Aorta (tissue), 5 donors: ENCODE measurements around the gene SAMM50. TPM values are rescaled to one million over a fixed set of nuclear protein-coding genes. Genes with fewer than 3 reads are reported as not detected.
A peak's percentile ranks its signal among the peaks of the same experiment; 100 is the strongest.

Experiments
- ATAC-seq: fragments of 200-7000 bp; cut with Tn5 transposase; one replicate; pipeline ENCODE4 v1.9.1; 2022; ENCODE audit warnings: moderate library complexity; ENCODE audit not compliant: low FRiP score
- DNase-seq, 2 donors: peaks; one replicate each; pipeline ENCODE4 v3.0.0-alpha.2; 2020
- H3K27ac ChIP-seq, 2 donors: one replicate each; pipeline ENCODE4 v1.5.1; 2013; ENCODE audit warnings: low read length in 2 of 2, mild to moderate bottlenecking in 2 of 2, moderate library complexity in 2 of 2, control low read depth in 1 of 2, inconsistent platforms in 1 of 2, low read depth in 1 of 2
- H3K27me3 ChIP-seq, 2 donors: one replicate each; pipeline ENCODE4 v1.6.1; 2013; ENCODE audit warnings: control low read depth in 1 of 2, low read length in 1 of 2, mild to moderate bottlenecking in 1 of 2, moderate library complexity in 1 of 2; ENCODE audit not compliant: insufficient read depth in 2 of 2, control insufficient read depth in 1 of 2
- H3K36me3 ChIP-seq, 2 donors: one replicate each; pipeline ENCODE4 v1.6.1; 2013; ENCODE audit warnings: control low read depth in 1 of 2, low read length in 1 of 2, mild to moderate bottlenecking in 1 of 2; ENCODE audit not compliant: insufficient read depth in 2 of 2, control insufficient read depth in 1 of 2
- H3K4me1 ChIP-seq, 2 donors: one replicate each; pipeline ENCODE4 v1.6.1; 2013; ENCODE audit warnings: low read length in 2 of 2, control low read depth in 1 of 2, mild to moderate bottlenecking in 1 of 2, moderate library complexity in 1 of 2; ENCODE audit not compliant: insufficient read depth in 2 of 2, control insufficient read depth in 1 of 2
- H3K4me3 ChIP-seq, 2 donors: one replicate each; pipeline ENCODE4 v1.5.1; 2013; ENCODE audit warnings: low read length in 2 of 2, control low read depth in 1 of 2, mild to moderate bottlenecking in 1 of 2
- H3K9me3 ChIP-seq: one replicate; pipeline ENCODE4 v1.6.1; 2013; ENCODE audit warnings: mild to moderate bottlenecking, low read length; ENCODE audit not compliant: control insufficient read depth
- WGBS, 2 donors: extraction: QIAGEN DNeasy Blood & Tissue Kit; methylation state at CpG; one replicate each; pipeline ENCODE4 v1.1.7; 2013; 5-methylcytosine and 5-hydroxymethylcytosine counted together
- intact Hi-C, 2 donors: fragments of 100-400 bp; cut with DNase I; formaldehyde crosslinking; loops; one replicate each; pipeline versions ENCODE4 v1.14.2 to v1.15.0; 2022
- polyA plus RNA-seq, 2 donors: library from polyadenylated mRNA; stranded (reverse); fragments of 200-250 nt; gene quantifications; one replicate each; pipeline ENCODE4 v1.2.3, GENCODE V29; 2013
- total RNA-seq, 2 donors: library from RNA; stranded (reverse); fragmentation: NEBNext Ultra II Directional; extraction: Animal tissue kit (Norgen Biotek cat#: 25700); gene quantifications; one replicate each; pipeline ENCODE4 v1.2.1, GENCODE V29; 2021
- donor health status: healthy with polysubstance abuse.
- donor health status: Bipolar disorder and iron deficiency.
- donor health status: DM: no; HTN: no; CAD: no.
- donor health status: DM: no; HTN: no; CAD: no.
- donor health status: DM: yes; HTN: yes; CAD: no.

The SAMM50 gene
- total and polyA plus RNA-seq, 4 donors, result 20.9 to 29.7 (median 29.3) TPM

GRCh38 chr22:43969021-43969878 is 14.0 kb downstream of the SAMM50 start:
- ATAC-seq, result no peak
- H3K4me1 ChIP-seq, result no peaks in the 10 kb centered on the region
- no peaks in the 10 kb centered on the region for H3K27me3 ChIP-seq
- no peaks in the 10 kb centered on the region for H3K9me3 ChIP-seq
- intact Hi-C loops, result no loop called here
- H3K27ac ChIP-seq, result no peak overlapping the region
- H3K4me3 ChIP-seq, result no peak overlapping the region
- H3K36me3 ChIP-seq, result peaks cover 3 to 20% of the 10 kb centered on the region in 2 donors
- DNase-seq, result no peak
- WGBS, 2 donors, result 91 to 93% methylated on average over 19 of the region's 19 CpGs

DNA sequence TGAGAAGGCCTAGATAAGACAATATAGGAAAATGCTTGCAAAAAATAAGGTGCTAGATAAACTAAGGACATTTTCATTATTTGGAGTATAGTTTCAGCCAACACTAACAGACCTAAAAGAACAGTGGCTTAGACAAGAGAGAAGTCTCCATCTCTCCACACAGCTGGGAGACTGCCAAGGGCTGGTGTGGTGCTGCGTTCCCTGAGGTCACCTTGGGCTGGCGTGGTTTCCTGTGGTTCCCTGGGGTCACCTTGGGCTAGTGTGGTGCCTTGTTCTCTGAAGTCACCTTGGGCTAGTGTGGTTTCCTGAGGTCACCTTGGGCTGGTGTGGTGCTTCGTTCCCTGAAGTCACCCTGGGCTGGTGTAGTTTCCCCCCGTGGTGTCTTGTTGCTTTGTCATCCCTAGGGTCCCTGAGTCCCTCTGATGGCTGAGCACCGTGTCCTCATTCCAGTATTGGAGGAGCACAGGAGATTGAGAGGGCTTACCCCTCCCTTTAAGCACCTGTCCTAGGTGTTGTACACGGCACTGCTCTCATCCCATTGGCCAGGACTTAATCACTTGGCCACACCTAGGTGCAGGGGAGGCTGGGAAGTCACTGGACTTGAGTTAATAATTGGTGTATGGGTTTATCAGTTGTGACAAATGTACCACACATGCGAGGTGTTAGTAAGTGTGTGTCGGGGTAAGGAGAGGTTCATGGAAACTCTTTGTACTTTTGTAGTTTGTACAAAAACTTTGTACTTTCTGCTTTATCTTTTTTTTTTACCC is 14.9 kb downstream of the SAMM50 start:
- Histone ChIP-seq H3K36me3 (peaks cover 3 to 15% of the 10 kb centered on the region in 2 donors), H3K4me3 (no peak overlapping the region), H3K9me3 (no peaks in the 10 kb centered on the region), H3K27ac (no peak overlapping the region), H3K27me3 (no peaks in the 10 kb centered on the region), H3K4me1 (no peaks in the 10 kb centered on the region)
- WGBS, 2 donors, result 90 to 92% methylated on average over 8 of the region's 8 CpGs
- ATAC-seq (no peak), DNase-seq (no peak)
- intact Hi-C loops, result no loop called here

DNA sequence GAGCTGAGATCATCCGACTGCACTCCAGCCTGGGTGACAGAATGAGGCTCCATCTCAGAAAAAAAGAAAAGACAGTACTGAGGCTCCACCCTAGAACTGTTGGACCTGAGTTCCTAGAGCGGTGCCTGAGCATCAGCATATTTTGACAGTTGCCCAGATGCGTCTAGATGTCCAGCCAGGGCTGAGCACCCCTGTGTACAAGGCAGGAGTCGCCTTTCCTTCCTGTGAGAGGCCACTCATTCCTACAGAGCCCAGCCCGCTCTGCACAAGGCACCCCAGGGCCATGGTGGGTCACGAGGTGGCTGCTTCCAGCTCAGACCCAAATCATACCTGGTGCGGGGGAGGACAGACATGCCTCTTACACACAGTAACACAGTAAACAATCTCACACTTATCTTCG is 15.9 kb downstream of the SAMM50 start:
- DNase-seq (no peak), ATAC-seq (no peak)
- no peaks in the 10 kb centered on the region for H3K9me3 ChIP-seq
- 92 to 94% methylated on average over 8 of the region's 8 CpGs for WGBS, 2 donors
- H3K4me1 ChIP-seq, result no peaks in the 10 kb centered on the region
- no peak overlapping the region for H3K4me3 ChIP-seq
- H3K27me3 ChIP-seq, result no peaks in the 10 kb centered on the region
- no peak overlapping the region for H3K27ac ChIP-seq
- intact Hi-C loops, result no loop called here
- peaks cover 3 to 15% of the 10 kb centered on the region in 2 donors for H3K36me3 ChIP-seq

- intact Hi-C loops, result no loop called here
- peaks cover 3 to 9% of the 10 kb centered on the region in 2 donors for H3K36me3 ChIP-seq
- no peaks in the 10 kb centered on the region for H3K27me3 ChIP-seq
- H3K4me3 ChIP-seq, result no peak overlapping the region
- no peak overlapping the region for H3K27ac ChIP-seq
- no peaks in the 10 kb centered on the region for H3K4me1 ChIP-seq
- DNase-seq, result no peak
- H3K9me3 ChIP-seq, result no peaks in the 10 kb centered on the region
- WGBS, 2 donors, result 93 to 94% methylated on average over 10 of the region's 10 CpGs
- ATAC-seq, result no peak
Observed at GRCh38 chr22:43972931-43973462, 17.8 kb downstream of the SAMM50 start.

GRCh38 chr22:43974028-43974545 is 18.8 kb downstream of the SAMM50 start:
- H3K4me1 ChIP-seq, result no peaks in the 10 kb centered on the region
- H3K36me3 ChIP-seq, result peaks cover 5 to 8% of the 10 kb centered on the region in 2 donors
- H3K27ac ChIP-seq, result no peak overlapping the region
- intact Hi-C loops, result no loop called here
- WGBS, 2 donors, result 91 to 93% methylated on average over 19 of the region's 19 CpGs
- H3K4me3 ChIP-seq, result no peak overlapping the region
- no peaks in the 10 kb centered on the region for H3K9me3 ChIP-seq
- DNase-seq, result peak in 1 of 2 donors; percentile 48
- H3K27me3 ChIP-seq, result no peaks in the 10 kb centered on the region
- ATAC-seq, result no peak

- Histone ChIP-seq H3K27me3 (no peaks in the 10 kb centered on the region), H3K4me1 (no peaks in the 10 kb centered on the region), H3K9me3 (no peaks in the 10 kb centered on the region), H3K36me3 (peaks cover 5 to 14% of the 10 kb centered on the region in 2 donors), H3K27ac (no peak overlapping the region), H3K4me3 (no peak overlapping the region)
- intact Hi-C loops, result no loop called here
- WGBS, 2 donors, result 70 to 78% methylated on average over 4 of the region's 4 CpGs
- no peak for DNase-seq
- no peak for ATAC-seq
Observed at GRCh38 chr22:43975041-43975440, 19.8 kb downstream of the SAMM50 start.

DNA sequence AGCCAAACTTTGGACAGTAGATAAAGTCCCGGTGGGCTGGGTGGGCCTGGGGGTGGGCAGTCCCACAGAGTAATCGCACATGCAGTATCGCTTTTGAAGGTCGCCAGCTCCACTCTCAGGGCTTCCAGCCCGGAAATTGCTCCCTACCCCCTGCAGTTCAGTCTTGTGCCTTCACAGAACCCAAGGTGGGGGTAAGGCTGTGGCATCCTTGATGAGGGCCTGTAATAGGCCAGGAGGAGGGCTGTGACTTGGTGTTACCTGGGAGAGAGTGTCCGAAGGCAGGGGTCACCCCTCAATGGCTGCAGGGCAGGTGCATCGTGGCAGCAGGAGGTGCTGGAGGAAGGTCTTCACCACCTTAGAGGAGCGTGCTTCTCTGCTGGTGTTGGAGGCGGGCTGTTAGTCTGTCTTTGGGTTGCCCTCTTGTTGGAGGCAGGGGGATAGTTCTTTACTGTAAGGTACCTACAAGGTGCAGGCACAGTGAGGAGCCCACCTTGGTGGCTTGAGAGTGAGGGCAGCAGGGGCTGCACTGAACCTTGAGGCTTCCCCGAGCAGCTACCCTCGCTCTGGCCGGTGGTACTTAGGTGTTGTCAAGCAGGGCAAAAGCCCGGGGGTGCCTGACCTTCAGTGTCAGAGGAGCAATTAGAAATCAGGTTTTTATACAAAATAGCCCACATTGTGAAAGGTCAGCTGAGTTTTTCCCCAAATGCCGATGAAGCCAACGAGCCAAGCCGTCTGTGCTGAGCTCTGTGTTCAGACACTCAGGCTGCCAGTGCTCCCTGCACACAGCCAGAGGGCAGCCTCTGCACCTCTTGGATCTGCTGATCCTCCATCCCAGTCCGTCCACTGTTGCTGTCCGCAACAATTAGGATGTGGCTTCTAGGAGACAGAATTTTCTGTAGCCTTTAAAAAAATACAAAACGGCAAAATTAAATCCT is 21.9 kb downstream of the SAMM50 start:
- H3K9me3 ChIP-seq, result no peaks in the 10 kb centered on the region
- H3K4me1 ChIP-seq, result no peaks in the 10 kb centered on the region
- H3K27ac ChIP-seq, result no peak overlapping the region
- 87 to 89% methylated on average over 19 of the region's 19 CpGs for WGBS, 2 donors
- peaks cover 5 to 20% of the 10 kb centered on the region in 2 donors for H3K36me3 ChIP-seq
- H3K27me3 ChIP-seq, result no peaks in the 10 kb centered on the region
- intact Hi-C loops, result no loop called here
- ATAC-seq (no peak), DNase-seq (no peak)
- H3K4me3 ChIP-seq, result no peak overlapping the region

GRCh38 chr22:43978558-43978957 is 23.3 kb downstream of the SAMM50 start:
- intact Hi-C loops, result no loop called here
- Histone ChIP-seq H3K4me3 (no peak overlapping the region), H3K4me1 (no peaks in the 10 kb centered on the region), H3K27ac (no peak overlapping the region), H3K27me3 (no peaks in the 10 kb centered on the region), H3K36me3 (peaks cover 2 to 20% of the 10 kb centered on the region in 2 donors), H3K9me3 (no peaks in the 10 kb centered on the region)
- 85 to 95% methylated on average over 4 of the region's 4 CpGs for WGBS, 2 donors
- ATAC-seq (no peak), DNase-seq (no peak)
